OCI-LY1 (cell line): ENCODE measurements around the gene FAM53B.

ENCODE experiments used
- EZH2 ChIP-seq: fragments of 200-600 bp; sonication (generic), shearing (Covaris generic); IDR thresholded peaks from 2 replicates; pipeline ENCODE4 v1.8.0; 2017; ENCODE audit warnings: borderline replicate concordance, mixed run types, mild to moderate bottlenecking, antibody characterized with exemption, low read length, moderate library complexity, mixed read lengths
- TF ChIP-seq, protein P1 (sequence below): fragments of 200-600 bp; sonication (generic), shearing (Covaris generic); IDR thresholded peaks from 2 replicates; pipeline ENCODE4 v1.5.1; 2017; ENCODE audit warnings: mild to moderate bottlenecking, antibody characterized with exemption, low read length, moderate library complexity, mixed read lengths

DNA sequence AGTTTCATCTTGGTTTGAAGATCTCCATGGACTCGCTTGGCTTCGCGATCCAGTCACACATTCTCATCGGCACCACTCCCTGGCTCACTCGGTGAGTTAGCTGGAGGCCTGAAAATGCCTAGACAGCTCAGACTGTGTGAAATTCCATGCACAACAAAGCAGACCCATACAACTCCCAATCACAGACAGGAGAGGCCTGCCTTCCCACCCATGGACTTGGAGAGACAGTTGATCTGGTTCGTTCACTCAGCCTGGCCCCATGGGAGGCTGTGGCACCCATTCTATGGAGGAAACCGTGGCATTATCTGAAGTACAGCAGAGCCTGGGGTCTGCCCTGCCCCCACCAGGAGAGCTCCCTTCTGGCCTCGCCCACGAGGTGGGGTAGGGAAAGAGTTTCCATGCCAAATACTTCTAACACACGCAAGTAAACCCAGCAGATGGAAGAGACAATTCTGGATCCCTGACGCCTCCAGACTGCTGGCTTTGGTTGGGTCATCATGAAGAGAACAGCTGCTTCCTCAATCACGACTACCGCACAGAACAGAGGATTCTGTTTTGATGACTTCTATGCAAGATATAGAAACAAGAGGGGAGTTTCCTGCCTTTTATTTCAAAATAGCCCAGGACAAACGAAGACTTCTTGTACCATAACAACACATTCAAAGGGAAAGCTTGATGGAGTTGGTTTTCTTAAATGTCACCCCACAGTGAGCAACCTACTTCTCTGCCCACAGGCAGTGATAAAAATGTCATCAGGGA is 15.9 kb downstream of the FAM53B start:
- TF ChIP-seq, protein P1, sequence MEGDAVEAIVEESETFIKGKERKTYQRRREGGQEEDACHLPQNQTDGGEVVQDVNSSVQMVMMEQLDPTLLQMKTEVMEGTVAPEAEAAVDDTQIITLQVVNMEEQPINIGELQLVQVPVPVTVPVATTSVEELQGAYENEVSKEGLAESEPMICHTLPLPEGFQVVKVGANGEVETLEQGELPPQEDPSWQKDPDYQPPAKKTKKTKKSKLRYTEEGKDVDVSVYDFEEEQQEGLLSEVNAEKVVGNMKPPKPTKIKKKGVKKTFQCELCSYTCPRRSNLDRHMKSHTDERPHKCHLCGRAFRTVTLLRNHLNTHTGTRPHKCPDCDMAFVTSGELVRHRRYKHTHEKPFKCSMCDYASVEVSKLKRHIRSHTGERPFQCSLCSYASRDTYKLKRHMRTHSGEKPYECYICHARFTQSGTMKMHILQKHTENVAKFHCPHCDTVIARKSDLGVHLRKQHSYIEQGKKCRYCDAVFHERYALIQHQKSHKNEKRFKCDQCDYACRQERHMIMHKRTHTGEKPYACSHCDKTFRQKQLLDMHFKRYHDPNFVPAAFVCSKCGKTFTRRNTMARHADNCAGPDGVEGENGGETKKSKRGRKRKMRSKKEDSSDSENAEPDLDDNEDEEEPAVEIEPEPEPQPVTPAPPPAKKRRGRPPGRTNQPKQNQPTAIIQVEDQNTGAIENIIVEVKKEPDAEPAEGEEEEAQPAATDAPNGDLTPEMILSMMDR = no peak
- TF ChIP-seq EZH2 = no peak
